Activated naive CD4-positive, alpha-beta T cell (primary cell): Measurements from ENCODE around the gene SYTL1.
"Not testable (repeated sequence)": the region's sequence is repeated elsewhere in the genome, so short reads cannot be mapped to it uniquely, and the experiment has no call there.

Experiments
- DNase-seq, 4 experiments: peaks; one replicate each; lab custom pipeline; 2025; lab: John Stamatoyannopoulos, UW

Gene SYTL1

GRCh38 chr1:27384797-27385196 lies 43.0 kb downstream of the SYTL1 start:
- not testable (repeated sequence) for DNase-seq

- peak in 3 of 4 experiments; percentile 49 to 68 (median 56) for DNase-seq
These were observed 46.6 kb downstream of the SYTL1 start for GRCh38 chr1:27388337-27389005.

DNA sequence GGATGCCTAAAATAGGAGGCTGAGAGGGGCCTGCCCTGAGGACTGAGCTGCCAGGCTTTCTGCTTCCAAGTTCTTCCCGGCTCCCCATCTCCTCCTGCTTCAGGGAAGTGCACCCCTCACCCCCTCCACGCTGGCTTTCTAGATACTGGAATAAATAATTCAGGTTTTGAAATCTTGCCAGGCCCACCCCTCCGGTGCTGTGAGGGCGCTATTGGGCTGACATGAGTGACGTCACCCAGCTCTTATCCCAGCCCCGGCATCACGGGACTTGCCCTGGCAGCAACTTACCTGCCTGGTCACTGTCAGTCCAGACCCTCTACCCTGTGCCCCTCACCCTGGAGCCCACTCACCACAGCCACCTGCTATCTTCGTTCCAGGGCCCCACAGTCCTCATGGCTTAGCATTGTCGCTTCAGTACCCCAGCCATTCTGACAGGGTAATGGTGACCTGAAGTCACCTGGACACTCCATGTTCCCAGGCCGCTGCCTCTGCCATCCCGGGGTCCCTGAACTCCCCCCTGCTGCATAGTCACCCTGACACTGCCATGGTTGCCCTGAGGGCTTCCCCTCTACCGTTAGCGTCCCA lies 49.8 kb downstream of the SYTL1 start:
- no peak for DNase-seq

DNA sequence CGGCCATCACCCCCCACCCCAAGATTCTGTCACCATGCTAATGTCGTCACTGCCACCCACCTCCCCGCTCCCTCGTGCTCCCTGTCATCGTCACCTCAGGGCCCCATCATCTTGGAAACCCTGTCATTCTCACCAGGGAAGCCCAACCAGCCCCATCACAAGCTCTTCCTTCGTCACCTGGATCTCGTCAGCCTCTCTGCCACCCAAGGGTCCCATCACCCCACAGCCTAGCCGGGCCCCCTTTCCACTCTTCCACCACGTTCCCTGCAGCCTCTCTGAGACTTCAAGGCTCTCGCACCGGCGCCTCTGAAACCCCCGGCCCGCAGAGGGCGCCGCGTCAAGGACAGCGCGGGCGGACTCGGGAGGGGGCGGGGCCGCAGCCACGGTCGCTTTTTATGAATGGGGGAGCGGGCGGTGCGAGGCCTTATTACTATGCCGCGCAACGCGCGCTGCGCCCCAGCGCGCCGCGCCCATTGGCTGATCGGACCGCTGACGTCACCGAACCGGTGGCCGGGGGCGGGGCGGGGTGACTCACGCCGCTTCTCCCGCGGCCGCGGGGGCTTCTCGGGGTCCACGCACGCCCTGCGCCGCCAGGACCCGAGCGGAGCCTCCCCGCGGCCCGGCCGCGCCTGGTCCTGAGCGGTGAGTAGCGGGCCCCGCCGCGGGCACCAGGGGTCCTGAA lies 50.4 kb downstream of the SYTL1 start, which contains the start of gene GPR3:
Gene GPR3, plus strand, starts transcription at position 527 of the 682 bp plus-strand sequence. CDS start 1,177 bp downstream, outside the sequence.
- DNase-seq: peak; percentile 78 to 94 (median 86)

- DNase-seq: no peak
These were observed 51.2 kb downstream of the SYTL1 start for GRCh38 chr1:27392778-27393635.

DNA sequence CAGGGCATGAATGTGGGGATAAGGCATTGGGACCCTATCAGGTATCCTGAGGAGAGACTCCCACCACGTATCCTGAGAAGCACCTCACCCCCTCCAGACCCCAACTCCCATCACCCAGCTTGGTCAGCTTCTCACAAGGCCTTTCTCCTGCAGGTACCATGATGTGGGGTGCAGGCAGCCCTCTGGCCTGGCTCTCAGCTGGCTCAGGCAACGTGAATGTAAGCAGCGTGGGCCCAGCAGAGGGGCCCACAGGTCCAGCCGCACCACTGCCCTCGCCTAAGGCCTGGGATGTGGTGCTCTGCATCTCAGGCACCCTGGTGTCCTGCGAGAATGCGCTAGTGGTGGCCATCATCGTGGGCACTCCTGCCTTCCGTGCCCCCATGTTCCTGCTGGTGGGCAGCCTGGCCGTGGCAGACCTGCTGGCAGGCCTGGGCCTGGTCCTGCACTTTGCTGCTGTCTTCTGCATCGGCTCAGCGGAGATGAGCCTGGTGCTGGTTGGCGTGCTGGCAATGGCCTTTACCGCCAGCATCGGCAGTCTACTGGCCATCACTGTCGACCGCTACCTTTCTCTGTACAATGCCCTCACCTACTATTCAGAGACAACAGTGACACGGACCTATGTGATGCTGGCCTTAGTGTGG lies 51.9 kb downstream of the SYTL1 start:
- DNase-seq: no peak

GRCh38 chr1:27394282-27394658 lies 52.4 kb downstream of the SYTL1 start:
- DNase-seq: no peak

- no peak for DNase-seq
These were observed 53.1 kb downstream of the SYTL1 start for GRCh38 chr1:27394925-27395324.

DNA sequence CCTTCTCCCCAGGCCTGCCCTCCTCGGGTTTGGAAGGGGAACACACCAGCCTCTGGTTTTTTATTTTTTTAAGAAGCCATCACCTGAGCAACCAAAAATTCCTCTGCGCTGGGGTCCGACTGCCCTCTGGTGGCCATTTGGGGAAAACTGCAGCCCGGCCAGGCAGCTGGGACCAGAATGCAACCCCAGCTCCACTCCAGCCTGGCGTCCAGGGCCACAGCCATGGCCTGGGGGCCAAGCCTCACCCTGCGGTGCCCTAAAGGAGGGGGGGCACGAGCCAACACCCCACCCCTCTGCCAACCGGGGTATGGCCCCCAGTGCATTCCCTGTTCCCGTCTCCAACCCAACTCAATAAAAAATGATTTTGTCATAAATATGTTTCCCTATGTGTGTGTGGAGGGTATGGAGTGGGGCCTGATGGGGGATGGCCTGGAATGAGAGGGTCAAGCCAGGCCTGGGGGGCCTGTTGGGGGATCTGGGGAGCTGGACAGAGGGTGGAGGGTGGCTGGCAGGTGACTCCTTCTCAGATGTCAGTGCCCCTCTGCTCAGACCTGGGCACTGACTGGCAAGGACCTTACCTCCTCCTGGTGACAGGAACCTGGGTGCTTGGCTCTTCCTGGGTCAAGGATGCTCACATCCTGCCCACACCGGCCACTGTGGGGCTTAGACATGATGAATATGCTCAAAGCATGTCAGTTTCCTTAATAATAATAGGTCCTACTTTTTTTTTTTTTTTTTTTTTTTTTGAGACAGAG lies 53.8 kb downstream of the SYTL1 start:
- DNase-seq: peak; percentile 41 to 70 (median 58)

DNA sequence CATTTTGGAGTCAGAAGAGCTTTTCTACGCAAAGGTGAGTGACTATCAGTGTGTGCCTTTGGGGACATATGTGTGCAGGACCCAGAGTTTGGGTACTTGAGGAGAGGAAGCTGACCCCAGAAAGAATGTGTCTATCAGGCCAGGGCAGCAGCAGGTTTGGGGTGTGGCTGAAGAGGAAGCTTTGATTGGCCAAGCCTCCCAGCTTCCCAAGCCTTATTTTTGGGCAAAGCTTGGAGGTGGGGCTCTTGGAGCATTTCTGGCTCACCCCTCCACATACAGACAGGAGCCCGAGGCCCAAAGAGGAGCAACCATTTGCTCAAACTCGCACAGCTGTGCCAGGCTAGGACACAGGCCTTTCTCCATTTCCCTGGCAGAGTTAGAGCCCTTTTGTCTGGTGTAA lies 55.3 kb downstream of the SYTL1 start:
- no peak for DNase-seq

DNA sequence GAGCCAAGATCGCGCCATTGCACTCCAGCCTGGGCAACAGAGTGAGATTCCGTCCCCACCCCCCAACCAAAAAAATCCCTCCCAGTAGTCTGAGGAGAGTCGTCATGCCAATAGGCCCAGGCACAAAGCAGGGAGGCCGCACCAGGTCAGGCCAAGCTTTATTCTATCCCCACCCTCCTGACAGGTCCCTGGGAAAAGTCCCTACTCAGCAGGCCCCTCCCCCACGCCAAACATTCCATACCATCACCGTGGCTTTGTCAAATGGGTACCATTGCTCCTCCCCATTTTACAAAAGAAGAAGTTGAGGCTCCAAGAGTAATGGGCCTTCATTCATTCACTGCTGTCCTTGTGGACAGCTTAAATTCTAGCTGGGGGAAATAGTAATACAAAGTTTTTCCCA lies 55.9 kb downstream of the SYTL1 start:
- DNase-seq: no peak

DNA sequence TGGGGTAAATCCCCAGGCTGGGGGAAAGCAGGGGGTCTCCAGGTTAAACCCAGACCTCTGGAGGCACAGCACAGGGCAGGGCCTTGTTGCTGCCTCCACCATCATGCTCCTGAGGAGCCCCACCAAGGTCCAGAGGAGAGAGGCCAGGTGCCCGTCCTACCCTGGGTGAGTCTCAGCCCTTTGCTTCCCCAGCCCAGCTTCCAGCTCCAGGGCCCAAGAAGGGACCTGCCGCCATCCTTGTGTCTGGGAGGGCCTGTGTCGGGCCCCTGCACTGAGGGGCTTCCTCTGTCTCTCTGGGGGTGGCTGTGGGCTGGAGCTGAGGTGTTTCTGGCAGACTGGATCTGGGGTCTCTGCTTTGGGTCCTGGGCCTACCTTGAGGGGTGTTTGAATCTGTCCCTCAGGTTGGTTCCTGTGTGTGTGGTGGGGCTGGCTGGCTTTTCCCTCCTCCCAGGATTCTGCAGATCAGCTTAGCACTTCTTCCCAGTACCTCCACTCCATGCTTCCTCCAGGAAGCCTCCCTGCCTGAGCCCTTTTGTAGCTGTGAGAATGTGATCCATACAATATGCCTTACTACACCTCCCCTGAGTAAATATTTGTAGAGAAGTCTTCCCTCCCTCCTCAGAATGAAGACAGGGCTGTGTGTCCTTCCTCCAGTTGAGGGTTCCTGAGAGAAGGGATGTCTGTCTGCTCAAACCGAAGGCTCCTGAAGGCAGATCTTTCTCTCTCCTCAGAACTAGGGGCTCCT lies 56.8 kb downstream of the SYTL1 start:
- no peak for DNase-seq

DNA sequence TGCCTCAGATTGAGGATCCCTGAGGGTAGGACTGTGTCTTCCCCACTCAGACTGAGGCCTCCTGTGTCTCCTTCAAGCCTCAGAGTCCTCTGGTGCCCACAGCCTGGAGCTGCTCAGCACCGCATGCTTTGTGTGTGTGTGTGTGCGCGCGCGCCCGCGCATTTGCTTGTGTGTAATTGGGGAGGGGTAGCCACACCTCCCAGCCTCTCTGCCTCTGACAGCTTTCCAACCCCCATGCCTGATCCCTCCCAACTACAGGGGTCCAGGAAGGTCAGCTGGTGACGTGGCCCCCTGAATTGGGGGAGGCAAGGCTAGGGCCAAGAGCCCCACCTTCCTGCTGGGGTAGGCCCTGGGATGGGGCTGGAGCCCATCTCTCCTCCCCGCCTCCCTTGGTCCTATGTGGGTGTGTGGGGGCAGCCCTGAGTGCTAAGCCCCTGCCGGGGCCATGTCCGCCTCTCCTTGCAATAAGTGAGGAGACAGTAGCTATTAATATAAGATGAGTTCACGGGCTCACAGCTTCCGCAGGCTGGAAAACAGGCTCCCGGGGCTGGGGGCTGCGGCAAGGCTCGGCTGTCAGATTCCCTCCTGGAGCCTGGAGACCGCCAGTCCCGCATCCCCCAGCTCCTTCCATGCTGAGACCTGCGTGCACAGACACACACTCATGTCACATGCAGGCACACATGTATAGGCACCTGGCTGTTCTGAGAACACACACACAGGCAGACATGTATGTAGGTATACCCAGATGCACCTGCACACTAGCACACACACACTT lies 57.6 kb downstream of the SYTL1 start:
- DNase-seq: no peak

DNA sequence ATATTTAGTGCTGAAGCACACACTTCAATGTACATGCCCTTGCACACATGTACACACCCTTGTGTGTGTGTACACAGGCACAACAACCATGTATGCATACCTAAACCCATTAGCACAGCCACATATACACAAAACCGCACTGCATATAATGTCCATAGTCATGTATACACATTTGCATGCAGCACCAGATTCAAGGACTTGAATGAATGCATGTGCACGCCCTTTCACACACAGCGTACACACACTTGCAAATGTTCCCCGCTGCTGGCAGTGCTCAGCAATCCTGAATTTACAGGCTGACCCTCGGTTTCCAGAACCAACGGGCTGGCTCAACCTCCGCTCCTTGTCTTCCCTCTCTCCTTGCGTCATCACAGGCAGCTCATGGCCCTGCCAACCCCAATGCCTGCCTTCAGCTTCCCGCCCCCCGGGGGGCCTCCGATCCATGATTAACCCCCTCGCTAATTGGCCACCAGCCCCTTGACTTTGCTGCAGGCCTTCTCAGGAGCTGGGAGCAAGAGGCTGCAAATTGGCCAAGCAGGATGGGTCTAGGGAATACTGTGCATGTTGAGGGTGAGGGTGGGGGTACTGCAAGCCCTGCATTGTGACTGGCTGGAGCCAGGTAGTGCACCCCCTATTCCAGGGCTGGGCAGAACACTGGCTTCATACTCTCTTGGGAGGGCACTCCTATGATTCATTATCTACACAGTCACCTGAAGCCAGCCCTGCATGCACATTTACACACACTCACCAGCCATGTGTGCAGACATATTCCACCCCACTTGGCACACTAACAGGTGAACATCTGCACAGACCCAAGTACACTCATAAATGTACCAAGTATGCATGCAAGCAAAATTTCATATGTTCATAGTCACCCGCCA lies 58.5 kb downstream of the SYTL1 start:
- no peak for DNase-seq

DNA sequence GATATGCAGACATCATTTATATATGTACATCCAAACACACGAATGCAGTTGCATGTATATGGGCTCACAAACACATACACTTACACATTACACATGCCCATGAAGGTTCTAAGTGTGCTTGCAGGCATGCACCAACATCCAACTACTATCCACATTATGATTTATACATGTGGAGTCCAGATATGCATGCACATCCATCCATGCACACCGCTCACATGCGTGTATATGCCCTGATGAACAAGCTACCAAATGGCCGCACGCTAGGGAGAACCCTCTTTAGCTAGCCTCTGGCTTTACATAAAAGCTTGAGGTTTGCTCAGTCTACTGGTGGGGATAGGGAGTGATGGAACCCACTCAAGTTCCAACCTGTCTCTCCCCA lies 59.1 kb downstream of the SYTL1 start:
- DNase-seq: no peak

GRCh38 chr1:27402349-27402754 lies 60.5 kb downstream of the SYTL1 start:
- no peak for DNase-seq

DNA sequence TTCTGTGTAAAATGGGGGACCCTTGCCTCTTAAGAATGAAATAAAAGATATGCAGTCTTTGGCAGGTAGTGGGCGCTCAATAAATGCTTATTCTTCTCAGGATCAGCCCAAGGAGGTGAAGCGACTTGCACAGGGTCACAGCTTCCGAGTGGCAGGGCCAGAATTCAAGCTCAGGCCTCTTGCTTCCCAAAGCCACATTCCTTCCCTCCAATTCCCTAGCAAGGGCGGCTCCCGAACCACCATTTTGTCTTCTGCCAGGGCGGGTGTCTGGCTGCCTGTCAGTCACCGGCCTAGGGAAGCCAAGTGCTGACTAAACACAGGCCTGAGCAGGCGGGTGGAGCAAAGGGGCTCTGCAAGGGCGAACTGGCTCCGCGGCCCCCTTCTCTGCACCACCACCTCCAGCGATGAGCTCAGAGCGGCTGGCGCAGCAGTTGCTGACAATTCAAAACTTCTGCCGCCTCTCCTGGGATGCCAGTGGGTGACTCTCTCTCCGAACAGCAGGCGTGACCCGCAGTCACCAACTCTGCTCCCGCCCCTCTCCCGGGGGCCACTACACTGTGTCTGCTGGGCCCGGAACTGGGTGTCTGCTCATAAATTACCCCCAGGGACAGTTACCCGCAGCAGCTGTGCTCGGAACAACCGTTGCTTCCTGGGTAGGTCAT lies 61.4 kb downstream of the SYTL1 start:
- DNase-seq: peak in 1 of 4 experiments; percentile 24
